Measurements from ENCODE around the gene IFNA7.
"Not testable (repeated sequence)": the region's sequence is repeated elsewhere in the genome, so short reads cannot be mapped to it uniquely, and the experiment has no call there.

The IFNA7 gene

DNA sequence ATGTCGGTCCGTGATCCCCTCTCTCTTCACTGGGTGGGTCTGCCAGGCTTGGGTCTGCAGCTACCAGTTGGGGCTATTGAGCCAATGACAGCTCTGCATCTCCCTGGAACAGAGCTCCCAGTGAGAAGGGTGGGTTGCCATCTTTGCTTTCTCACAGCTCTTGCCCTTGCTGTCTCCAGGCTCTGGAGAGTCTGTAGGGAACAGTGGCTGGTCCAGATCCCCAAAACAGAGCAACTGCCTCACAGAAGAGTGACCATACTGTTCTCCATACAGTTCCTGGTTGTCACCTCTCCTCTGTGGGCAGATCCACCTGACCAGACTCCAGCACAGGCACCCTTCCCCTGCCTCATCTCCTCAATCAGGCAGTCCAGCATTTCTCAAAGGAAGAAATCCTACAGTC, 31.3 kb upstream of the IFNA7 start:
- no peak overlapping the region for H3K27ac ChIP-seq
- TF ChIP-seq ZFX (IDR thresholded peaks at IDR 0.05; ENCODE audit: borderline replicate concordance) (no peak), CTCF (IDR thresholded peaks at IDR 0.05) (no peak)

DNA sequence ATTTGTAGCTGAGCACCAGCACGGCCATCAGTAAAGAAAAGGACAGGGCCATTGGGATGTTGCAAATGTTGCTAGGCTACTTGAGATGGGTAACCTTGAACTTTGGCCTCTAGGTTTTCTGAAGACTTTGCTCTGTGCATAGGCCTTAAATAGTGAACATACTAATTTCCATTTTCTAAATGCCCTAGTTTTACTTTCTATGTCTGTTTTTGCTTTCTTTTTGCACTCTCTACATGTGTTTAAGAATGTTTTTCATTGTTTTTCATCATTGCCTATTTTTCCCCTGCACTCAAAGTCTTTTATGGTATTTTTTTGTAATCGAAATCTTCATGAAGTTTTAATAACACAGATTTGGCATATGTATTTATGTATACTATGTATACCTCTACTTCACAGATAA, 26.1 kb upstream of the IFNA7 start, which contains the start of gene IFNA17:
Gene IFNA17, minus strand, starts transcription at position 101 of the 400 bp plus-strand sequence. Its CDS starts 49 bp downstream, at position 52.
- H3K27ac ChIP-seq = no peak within 1 kb of the TSS
- no peak for TF ChIP-seq ZFX (IDR thresholded peaks at IDR 0.05; ENCODE audit: borderline replicate concordance)
- TF ChIP-seq CTCF (IDR thresholded peaks at IDR 0.05) = no peak

GRCh38 chr9:21217211-21217610, 15.2 kb upstream of the IFNA7 start, which contains the start of gene IFNA16:
IFNA16 (minus strand) TSS chr9:21217311; CDS start chr9:21217305, 6 bp downstream.
- not testable (repeated sequence) for H3K27ac ChIP-seq

DNA sequence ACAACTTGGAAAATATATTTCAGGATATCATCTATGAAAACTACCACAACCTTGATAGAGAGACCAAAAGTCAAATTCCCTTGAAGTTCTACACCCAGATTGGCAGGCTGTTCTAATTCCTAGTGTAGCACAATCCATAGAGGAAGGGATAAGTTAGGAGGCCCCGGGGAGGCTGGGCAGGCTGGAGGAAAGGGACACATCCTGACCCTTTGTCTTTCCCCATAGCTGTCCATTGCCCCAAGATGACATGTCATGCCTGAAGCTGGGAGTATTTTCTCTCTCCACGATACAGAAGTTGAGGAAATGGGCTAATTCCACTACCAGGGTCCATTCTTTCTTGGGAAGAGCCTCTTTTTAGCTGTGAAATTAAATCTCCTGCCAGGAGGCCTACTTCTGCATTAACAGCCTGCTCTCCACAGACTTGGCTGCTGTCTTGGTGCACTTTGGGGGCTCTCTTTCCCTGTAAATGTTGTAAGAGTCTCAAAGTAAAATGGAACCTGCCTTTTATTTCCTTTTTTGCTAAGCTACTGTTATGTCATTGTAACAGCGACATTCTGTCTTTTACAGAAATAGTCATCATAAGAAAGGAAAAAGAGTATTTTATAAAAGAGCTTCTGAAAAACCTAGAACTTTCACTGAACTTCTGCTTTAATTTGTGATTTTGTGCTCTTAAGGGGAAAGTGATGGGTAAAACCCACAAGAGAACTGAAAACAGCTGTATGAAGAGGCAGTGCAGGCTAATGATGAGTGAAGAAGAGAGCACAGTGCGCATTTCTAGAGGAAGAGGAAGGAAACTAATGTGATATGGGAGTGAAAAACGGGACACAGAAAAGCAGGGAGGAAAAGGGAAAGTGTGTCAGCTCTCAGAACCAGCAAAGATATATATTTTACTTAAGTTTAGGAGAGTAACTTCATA, 11.7 kb upstream of the IFNA7 start:
- H3K27ac ChIP-seq = not testable (repeated sequence)

GRCh38 chr9:21212160-21212559, 10.2 kb upstream of the IFNA7 start:
- H3K27ac ChIP-seq = not testable (repeated sequence)

- H3K27ac ChIP-seq = not testable (repeated sequence)
Measured at GRCh38 chr9:21210782-21211181, 8.8 kb upstream of the IFNA7 start.

DNA sequence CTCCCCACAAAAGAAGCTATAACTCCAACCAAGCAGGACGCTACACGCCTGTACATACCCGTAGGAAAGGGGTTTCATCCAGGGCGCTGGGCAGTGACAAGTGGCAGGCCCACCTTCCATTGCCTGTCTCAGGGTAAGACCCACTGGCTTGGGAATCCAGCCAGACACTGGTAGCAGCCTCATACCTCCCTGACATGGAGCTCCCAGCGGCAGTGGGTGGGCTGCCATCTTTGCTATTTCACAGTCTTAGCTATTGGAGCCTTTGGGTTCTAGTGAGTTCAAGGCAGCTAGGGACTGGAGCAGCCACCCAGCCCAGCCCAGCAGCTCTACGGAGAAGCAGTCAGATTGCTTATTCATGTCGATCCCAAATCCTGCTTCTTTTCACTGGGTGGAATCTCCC, 8.3 kb upstream of the IFNA7 start:
- TF ChIP-seq CTCF (IDR thresholded peaks at IDR 0.05) = no peak
- no peak for TF ChIP-seq ZFX (IDR thresholded peaks at IDR 0.05; ENCODE audit: borderline replicate concordance)

DNA sequence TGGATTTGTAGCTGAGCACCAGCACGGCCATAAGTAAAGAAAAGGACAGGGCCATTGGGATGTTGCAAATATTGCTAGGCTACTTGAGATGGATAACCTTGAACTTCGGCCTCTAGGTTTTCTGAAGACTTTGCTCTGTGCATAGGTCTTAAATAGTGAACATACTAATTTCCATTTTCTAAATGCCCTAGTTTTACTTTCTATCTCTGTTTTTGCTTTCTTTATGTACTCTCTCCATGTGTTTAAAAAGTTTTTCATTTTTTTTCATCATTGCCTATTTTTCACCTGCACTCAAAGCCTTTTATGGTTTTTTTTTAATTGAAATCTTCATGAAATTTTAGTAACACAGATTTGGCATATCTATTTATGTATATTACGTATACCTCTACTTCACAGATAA, 5.0 kb upstream of the IFNA7 start, which contains the start of gene IFNA10:
Gene IFNA10, minus strand, starts transcription at position 101 of the 400 bp plus-strand sequence. Its CDS starts 46 bp downstream, at position 55.
- not testable (repeated sequence) for H3K27ac ChIP-seq

More for the DNA sequence above, 8.3 kb upstream of the IFNA7 start:
- no peak overlapping the region for H3K27ac ChIP-seq

DNA sequence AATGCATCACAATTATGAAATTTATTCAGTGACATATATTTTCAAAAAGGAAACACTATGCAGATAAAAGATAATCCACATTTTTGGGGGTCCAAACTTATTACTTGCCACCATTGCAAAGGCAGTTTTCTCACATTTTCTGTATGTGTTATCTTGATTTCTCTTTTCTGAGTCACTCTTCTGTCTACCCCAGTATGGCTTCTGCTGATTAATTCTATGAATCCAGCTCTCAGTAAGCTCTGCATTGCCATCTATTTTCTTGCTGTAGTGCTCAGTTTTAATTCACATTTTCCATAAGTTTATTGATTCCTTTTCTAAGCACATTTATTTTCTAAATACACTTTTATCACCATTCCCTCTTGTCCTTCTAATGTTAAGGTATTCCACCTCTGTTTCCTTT, 3.2 kb upstream of the IFNA7 start:
- no peak for TF ChIP-seq CTCF (IDR thresholded peaks at IDR 0.05)
- no peak for TF ChIP-seq ZFX (IDR thresholded peaks at IDR 0.05; ENCODE audit: borderline replicate concordance)
- no peak overlapping the region for H3K27ac ChIP-seq

All from 22Rv1 (cell line).